Tibial nerve (tissue), 4 donors: ENCODE results near the gene PLEKHF1.

Experiments
- EP300 ChIP-seq, 2 donors: sonication (generic); formaldehyde crosslinking; IDR thresholded peaks; one replicate each; pipeline ENCODE4 v1.6.1; 2017; ENCODE audit warnings: antibody characterized with exemption in 2 of 2, mild to moderate bottlenecking in 1 of 2
- TF ChIP-seq, protein P1 (sequence below), 5 experiments: fragments of 200-600 bp in 3 of 5; fragments of 450-650 bp in 2 of 5; sonication (generic) in 3 of 5; IDR thresholded peaks; one replicate each; pipeline ENCODE4 v1.5.1; 2016 to 2019; ENCODE audit warnings: antibody characterized with exemption in 5 of 5, mild to moderate bottlenecking in 3 of 5, moderate library complexity in 2 of 5

DNA sequence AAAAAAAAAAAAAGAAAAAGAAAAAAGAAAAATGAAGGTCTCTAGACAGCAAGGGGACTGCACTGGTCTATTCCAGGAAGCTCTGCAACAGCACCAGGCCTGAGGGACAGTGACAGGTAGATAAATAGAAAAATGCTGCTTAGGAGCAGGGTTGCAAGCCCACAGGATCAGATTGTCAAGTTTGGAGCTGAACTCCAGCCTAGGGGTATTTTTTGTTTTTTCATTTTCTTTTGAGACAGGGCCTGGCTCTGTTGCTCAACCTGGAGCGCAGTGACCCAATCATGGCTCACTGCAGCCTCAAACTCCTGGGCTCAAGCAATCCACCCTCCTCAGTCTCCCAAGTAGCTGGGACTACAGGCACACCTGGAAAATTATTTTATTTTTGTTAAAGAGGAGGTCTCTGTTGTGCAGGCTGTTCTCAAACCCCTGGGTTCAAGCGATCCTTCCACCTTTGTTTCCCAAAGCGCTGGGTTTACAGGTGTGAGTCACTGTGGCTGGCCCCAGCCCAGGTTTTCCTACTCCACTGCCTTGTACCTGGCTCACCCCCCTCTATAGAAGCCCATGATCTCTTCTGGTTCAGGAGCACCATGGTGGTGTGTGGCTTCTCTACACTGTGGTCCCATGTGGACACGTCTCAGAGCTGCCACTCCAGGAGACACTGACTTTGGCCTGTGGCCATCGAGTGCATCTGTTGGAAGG lies 35.3 kb upstream of the PLEKHF1 start:
- TF ChIP-seq, protein P1, sequence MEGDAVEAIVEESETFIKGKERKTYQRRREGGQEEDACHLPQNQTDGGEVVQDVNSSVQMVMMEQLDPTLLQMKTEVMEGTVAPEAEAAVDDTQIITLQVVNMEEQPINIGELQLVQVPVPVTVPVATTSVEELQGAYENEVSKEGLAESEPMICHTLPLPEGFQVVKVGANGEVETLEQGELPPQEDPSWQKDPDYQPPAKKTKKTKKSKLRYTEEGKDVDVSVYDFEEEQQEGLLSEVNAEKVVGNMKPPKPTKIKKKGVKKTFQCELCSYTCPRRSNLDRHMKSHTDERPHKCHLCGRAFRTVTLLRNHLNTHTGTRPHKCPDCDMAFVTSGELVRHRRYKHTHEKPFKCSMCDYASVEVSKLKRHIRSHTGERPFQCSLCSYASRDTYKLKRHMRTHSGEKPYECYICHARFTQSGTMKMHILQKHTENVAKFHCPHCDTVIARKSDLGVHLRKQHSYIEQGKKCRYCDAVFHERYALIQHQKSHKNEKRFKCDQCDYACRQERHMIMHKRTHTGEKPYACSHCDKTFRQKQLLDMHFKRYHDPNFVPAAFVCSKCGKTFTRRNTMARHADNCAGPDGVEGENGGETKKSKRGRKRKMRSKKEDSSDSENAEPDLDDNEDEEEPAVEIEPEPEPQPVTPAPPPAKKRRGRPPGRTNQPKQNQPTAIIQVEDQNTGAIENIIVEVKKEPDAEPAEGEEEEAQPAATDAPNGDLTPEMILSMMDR (IDR thresholded peaks at IDR 0.05) = no peak
- no peak for TF ChIP-seq EP300 (IDR thresholded peaks at IDR 0.05)
